ENCODE results near the gene CLDND1. TPM values are rescaled to one million over a fixed set of nuclear protein-coding genes. Genes with fewer than 3 reads are reported as not detected.
"Not testable (repeated sequence)": the region's sequence is repeated elsewhere in the genome, so short reads cannot be mapped to it uniquely, and the experiment has no call there.

The CLDND1 gene
- 64.6 TPM for total RNA-seq

DNA sequence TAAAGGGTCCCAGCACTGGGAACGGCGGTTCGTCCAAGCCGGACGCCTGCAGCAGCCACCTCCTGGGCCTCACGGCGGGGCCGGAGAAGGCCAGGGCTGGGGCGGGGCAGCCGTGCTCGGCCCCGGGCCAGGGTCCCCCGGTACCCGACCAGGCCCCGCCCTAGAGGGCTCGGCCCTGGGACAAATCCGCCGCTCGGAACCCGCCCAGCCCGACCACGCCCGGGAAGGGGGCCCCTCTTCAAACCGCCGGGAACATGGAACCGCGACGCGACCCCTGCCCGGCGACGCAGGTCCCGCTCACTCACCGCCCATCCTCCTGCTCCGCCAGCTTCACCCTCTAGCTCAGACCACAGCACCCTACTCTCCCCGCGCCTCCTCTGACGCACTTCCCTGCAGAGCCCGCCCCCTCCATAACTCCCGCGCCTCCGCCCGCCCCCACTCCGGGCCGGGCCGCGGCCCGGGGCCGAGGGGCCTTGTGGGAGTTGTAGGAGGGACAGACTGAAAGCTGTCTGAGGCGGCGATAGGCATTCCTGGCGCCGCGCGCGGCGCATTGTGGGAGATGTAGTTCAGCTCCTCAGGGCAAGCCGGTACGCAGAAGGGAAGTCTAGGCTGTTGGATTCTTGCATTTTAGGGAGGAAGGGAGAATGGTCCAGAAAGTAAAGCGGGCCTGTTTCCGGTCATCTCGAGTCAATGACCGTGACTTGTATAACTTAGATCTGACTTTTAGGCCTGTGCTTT lies at the start of gene CLDND1:
Gene CLDND1, minus strand, starts transcription at position 359 of the 738 bp plus-strand sequence. CDS start 1,478 bp downstream, outside the sequence.
- peak; percentile 83 to 97 (median 94) for DNase-seq (ENCODE audit: low read depth in 2 of 3, low spot score in 2 of 3)

DNA sequence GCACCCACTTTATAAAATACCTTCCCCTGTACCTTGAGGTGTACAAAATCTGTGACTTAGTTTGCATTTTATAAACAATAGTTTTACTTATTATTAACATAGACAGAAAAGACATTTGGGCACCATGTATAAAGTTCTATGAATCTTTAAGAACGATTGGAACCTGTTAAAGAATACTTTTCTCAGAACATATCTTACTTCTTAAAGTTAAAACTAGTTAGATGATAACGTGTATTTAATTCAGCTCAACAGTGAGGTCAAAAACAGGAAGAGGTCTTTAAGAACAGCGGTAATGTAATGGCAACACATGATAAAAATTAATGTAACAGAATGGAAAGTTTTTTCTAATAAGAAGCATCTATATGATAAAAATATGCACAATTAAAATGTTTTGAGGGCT lies 45.7 kb upstream of the CLDND1 start:
- DNase-seq (ENCODE audit: low read depth in 2 of 3, low spot score in 2 of 3) = peak in 1 of 3 donors; percentile 4

DNA sequence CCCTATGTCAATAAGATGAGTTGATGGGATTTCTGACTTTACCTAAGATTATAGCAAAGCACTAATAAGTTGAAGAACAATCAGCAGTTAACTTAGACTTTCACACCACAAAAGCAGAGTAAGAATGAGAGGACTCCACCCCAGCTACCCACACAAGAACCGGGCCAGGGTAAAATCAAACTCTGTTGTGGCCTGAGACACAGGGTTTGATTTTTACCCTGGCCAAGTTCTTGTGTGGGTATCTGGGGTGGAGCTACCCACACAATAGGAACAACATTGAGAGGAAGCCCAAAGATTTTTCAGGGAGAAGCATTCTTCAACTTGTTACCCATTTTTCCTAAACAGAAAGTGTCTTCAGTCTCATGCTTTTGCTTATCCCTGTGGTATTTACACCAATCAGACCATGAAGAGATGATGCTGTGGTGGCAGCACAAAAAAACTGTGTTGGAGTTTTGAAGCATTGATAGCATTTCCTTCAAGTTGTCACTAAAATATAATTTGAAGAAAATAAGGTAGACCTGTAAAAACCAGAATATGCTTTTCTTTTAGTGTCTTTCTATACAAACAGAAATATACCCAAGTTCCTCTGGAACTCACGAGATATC lies 45.1 kb upstream of the CLDND1 start:
- DNase-seq (ENCODE audit: low read depth in 2 of 3, low spot score in 2 of 3) = no peak

DNA sequence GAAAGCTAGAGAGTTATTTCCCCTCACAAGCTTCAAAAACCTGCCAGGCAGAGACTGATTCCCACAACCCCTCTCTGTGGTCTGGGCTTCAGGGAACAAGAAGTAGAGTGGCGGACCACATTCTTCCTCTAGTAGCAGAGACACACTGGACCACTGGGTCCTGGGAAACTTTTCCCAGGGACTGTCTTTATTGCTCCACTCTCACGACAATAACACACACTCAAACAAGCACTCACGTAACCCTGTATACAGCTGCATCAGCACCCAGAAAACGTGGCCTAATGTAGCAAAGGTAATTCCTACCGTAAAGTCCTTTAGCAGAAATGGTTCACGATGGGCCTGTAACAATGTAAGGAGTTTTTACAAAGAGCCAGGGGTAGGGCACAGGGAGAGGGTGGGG lies 43.1 kb upstream of the CLDND1 start:
- no peak for DNase-seq (ENCODE audit: low read depth in 2 of 3, low spot score in 2 of 3)

DNA sequence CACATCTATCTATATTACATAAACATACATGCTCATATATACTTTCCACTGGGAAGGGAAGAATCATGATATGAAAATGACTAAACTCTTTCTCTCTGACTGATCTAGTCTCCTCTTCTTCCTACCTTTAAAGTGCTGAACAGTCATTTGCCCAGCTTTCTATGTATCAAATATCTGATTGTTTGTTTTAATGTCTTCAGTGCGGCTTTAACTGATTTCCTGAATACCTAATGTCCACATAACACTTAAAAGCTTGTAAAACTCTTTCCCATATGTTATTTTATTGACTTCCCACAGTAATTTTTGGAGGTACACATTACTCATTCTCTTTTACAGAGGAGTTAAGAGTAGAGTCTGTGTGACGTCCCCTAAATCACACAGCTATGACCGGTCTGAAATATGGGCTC lies 42.5 kb upstream of the CLDND1 start:
- DNase-seq (ENCODE audit: low read depth in 2 of 3, low spot score in 2 of 3) = no peak

DNA sequence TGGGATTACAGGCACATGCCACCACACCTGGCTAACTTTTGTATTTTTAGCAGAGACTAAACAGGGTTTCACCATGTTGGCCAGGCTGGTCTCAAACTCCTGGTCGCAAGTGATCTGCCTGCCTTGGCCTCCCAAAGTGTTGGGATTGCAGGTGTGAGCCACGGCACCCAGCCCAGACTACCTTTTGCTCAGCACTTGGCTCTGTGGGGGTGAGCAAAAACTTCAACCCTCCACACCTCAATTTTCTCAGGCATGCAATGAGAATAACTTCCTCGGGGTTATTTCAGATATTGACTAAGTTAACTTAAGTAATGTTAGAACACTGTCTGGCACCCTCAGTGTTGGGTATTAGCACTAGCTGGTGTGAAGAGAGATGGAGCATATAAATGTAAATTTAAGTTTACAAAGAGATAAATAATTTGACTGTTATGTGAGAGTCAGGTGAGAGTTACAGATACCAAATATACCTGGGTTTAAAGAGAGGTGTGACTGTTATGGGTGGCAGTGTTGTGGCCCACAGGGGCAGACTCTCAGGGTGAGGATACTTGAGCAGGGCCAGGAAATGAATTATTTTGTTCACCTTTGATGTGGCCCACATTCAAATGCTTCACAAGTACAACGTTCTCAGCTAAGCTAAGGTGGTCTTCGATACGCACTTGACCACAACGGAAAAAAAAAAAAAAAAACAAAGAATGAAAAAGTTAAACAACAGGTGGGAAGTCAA lies 41.7 kb upstream of the CLDND1 start:
- no peak for DNase-seq (ENCODE audit: low read depth in 2 of 3, low spot score in 2 of 3)

DNA sequence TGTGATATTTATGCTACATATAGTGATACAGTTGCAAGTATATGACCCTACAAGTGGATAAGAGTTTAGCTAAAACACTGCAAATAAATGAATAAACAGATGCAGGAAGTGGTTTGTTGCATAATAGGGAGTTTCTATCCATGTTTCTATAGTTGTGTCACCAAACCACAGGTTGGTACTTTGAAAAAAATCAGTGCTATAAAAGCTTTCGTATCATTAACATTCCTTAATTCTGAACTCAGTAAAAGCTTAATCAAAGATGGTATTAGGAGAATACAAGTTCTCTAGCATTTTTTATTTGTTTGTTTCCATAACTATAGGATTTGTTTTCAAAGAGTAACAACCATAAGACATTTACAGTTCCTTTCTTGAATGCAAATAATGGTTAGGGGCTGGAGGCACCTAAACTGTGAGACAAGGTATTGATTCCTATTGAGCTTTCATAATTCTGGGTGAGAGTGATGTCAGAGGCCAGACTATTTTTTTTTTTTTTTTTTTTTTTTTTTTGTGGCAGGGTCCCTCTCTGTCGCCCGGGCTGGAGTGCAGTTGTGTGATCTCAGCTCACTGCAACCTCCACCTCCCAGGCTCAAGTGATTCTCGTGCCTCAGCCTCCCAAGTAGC lies 41.1 kb upstream of the CLDND1 start:
- DNase-seq (ENCODE audit: low read depth in 2 of 3, low spot score in 2 of 3) = peak in 1 of 3 donors; percentile 37

DNA sequence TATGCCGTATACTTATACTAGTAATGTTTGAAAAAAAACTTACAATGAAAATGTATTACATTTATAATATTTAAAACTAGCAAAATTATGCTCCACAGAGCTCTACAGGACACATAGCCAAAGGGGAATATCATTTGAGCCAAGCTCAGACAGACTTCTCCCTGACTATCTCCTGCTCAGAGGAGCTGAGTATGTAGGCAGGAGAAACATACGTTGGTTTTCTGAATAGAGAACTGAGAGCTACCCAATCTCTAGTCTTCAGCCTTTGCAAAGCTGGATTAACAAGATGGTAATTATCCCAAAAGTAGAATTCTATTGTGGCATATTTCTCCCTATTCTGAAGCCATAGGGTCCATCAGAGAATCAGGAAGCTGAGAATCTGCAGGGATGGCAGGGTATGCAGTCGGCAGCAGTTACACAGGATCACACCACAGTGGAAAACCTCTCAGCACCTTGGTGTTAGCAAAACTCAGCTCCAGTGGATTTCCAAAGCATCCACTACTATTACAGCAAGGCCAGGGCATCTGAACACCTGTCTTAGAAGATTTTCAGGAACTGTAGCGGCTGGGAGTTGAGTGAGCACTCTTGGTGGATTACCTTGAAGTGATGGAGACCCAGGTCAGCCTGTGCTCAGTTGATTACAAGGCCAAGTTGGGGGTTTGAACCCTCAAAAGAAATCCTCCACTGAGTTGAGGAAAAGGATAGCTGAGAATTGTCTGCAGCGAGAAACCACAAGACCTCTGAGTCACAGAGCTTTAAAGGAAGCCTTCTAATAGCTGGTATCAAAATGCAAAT lies 39.2 kb upstream of the CLDND1 start:
- DNase-seq (ENCODE audit: low read depth in 2 of 3, low spot score in 2 of 3) = no peak

DNA sequence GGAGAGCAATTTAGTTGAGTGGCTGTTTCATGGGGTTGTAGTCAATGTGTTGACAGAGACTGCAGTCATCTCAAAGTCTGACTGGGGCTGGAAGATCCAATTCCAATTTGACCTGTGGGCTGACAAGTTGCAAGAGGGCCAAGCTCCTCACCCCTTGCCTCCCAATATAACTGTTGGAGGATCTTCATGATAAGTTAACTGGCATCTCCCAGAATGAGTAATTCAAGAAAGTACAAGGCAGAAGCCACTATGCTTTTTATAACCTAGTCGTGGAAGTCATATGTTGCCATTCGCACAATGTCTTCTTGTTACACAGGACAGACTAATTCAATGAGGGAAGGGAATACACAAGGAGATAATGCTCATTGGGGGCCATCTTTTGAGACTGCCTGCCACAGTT lies 38.2 kb upstream of the CLDND1 start:
- DNase-seq (ENCODE audit: low read depth in 2 of 3, low spot score in 2 of 3) = no peak

DNA sequence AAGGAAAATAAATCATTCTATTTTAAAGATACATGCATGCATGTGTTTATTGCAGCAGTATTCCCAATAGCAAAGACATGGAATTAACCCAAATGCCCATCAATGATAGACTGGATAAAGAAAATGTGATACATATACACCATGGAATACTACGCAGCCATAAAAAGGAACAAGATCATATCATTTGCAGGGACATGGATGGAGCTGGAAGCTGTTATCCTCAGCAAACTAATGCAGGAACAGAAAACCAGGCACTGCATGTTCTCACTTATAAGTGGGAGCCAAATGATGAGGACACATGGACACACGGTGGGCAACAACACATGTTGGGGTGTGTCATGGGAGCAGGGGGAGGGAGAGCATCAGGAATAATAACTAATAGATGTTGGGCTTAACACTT lies 37.1 kb upstream of the CLDND1 start:
- DNase-seq (ENCODE audit: low read depth in 2 of 3, low spot score in 2 of 3) = not testable (repeated sequence)

DNA sequence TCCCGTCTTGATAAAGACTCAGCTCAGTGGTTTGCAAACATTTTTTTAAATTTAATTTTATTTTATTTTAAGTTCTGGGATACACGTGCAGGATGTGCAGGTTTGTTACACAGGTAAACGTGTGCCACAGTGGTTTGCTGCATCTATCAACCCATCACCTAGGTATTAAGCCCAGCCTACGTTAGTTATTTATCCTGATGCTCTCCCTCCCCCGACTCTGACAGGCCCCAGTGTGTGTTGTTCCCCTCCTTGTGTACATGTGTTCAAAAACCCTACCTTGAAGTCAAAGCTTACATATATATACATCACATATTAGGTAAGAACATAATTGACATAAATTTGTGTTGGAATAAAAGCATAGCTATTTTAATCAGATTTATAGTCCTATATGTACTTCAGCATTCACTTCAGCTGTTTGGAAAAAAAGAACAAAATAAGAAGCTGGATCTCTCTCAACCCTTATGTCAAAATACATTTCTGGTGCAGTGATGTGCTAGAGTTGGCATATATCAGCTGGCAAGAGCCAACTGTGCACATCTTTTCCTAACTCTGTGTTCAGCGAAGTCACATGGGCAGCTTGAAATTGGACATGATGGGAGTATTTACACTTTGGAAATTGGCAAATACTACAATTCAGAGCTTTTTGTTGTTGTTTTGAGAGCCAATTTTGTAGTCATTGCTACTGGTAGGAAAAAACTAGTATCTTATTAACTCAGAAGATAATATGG lies 35.6 kb upstream of the CLDND1 start:
- no peak for DNase-seq (ENCODE audit: low read depth in 2 of 3, low spot score in 2 of 3)

DNA sequence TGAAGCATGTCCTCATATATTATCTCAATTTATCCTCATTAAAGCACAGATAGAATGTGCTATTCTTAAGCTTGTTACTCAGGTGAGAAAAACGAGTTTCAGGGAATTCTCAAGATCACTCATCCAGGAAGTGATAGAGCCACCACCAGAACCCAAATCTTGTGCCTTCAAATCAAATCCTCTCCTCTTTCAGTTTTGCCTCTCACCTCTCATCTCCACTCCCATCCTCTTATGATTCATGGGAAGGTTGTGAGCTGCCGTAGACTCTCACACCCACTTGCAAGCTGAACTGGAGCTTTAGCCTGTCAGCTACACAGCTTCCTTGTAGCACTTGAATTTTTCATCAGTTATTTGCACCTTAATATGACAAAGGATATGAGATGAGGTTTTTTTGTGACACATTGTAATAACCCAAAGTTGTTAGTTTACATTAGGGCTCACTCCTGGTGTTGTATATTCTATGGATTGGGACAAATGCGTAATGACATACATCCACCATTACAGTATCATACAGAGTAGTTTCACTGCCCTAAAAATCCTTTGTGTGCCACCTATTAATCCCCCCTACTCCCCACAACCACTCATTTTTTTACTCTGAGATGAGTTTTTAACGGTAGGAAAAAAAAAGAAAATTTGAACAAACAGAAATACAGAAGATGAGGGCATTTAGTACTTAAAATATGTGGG lies 34.8 kb upstream of the CLDND1 start:
- no peak for DNase-seq (ENCODE audit: low read depth in 2 of 3, low spot score in 2 of 3)

DNA sequence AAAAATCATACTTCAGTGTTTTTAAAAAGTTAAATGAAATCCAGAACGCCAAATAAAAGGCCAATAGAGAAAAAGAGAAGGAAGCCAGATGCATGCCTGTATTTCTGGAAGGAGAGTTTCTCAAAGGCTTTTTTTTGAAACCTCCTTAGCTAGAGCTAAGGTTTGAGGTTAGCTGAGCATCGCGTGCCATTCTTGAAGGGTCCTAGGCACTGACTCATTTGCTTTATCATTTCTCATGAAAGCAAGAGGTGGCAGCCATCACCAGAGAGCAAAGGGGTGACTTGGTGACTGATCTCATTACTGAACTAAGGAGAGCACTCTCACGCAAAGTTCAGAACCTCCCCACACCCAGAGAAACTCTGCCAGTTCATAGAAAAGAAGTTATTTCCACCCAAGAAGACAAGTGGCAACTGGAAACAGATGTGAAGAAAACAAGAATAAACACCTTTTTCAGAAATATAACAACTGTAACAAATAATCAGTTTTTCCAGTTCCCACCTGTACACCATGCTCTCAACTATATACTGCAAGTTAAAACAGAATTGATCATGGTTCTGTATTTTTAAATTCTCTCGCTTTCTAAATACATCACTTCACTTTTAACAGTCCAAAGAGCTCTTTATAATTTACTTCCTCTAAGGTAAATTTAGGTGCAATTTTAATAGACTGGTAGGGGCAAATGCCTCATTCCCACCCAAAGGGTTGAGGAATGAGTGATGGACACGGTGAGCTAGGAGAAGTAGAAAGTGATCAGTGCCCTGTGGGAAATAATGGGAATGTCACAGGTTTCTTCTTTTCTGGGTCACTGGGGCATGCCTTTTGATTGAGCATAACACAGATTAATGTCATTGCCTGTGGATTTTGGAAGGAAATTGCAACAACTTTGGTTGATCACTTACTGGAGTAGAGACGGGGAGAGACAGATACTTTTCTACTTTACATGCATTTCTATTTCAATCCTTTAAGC lies 33.7 kb upstream of the CLDND1 start:
- DNase-seq (ENCODE audit: low read depth in 2 of 3, low spot score in 2 of 3) = peak; percentile 36 to 47 (median 39)

DNA sequence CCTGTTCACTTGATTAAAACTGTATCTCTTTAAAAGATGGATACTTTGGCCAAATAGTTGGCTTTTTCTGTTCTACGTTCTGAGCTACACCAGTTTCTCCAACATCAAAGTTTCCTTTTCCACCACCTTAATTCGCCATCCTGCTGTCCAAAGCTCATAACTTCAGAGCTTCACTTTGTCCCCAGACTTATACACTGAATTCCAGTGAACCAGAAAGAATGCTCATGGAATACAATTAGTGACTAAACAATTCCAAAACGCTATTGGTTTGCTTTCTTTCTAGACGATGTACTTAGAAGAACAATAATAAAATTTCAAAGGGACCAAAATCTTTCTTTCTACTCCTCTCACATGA lies 32.3 kb upstream of the CLDND1 start:
- DNase-seq (ENCODE audit: low read depth in 2 of 3, low spot score in 2 of 3) = no peak

DNA sequence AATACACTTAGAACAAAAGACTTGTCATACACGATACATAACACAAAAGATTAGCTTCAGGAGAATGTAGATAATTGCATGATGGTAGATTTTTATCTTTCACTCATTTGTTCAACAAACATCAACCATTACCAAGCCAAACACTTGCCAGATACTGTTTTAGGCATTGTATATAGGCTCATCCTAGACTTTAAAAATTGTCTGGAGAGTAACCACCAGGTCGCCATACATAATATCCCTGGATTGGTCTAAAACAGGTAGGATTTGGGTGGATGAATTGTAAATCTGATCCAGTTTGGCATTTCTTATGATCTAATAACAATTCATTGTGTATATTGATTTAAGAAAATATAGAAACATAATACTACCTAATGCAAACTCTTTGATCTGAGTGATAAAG lies 31.9 kb upstream of the CLDND1 start:
- no peak for DNase-seq (ENCODE audit: low read depth in 2 of 3, low spot score in 2 of 3)

DNA sequence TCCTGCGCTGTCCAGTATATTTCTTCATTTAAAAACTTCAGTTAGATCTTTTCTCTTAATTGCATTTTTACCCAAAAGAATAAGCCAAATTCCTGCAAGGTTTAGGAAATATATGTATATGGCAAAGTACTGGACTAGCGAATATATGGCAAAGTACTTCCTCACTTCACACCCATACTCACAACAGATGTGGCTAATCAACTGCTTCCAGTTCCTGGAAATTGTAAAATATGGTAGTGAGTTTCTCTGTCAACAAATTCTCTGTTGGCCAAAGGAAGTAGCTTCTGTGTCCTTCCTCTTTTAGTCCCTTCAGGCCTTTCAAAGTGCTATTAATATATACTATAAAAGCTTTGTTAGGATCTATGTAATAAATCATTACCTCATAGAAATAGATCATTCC lies 31.1 kb upstream of the CLDND1 start:
- peak in 1 of 3 donors; percentile 31 for DNase-seq (ENCODE audit: low read depth in 2 of 3, low spot score in 2 of 3)

DNA sequence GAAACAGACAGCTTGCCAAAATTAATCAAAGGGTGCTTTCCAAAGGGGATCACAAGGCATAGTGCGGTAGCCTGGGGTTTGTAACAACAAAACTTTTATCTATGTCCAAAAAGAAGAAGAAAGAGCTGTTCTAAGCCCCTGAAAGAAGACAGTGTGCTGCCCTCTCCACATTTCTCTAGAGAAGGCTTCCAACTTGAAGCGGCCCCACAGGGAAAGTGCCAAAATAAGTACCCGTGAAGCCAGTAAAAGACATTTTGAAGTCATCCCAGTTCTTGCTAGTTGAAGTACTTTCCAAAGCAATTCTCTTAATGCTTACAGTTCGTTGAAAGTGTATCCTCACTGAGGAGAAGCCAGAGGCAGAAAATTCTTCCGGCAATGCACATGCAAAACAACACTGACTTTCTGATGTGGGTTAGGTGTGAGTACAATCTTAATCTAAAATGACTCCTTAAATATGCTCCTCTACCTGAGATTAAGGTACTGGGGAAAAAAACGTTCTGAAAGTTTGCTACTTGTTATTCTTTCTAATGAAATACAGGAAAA lies 30.4 kb upstream of the CLDND1 start:
- DNase-seq (ENCODE audit: low read depth in 2 of 3, low spot score in 2 of 3) = no peak
